ENCODE data around the gene NAA60.

The NAA60 gene

DNA sequence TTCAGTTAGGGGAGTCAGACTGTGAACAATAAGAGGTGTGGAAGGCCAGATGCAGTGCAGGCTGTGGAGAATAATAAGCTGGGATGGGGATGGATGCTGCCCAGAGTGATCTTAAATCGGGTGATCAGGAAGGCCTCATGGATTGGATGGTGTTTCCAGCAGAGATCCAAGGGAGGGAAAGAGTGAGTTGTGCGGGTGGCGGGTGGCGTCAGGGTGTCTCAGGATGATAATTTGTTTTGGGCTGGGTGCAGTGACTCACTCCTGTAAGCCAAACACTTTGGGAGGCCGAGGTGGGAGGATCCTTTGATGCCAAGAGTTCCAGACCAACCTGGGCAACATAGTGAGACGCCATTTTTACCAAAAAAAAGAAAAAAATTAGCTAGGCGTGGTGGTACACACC lies 65.3 kb downstream of the NAA60 start:
- H3K27ac ChIP-seq (ENCODE audit: low read depth, low read length), result no peak overlapping the region
- H3K4me1 ChIP-seq (ENCODE audit: control insufficient read depth in 5 of 5, insufficient read depth in 5 of 5, low read length in 5 of 5), result no peaks in the 10 kb centered on the region
- peaks cover 17 to 73% (median 57%) of the 10 kb centered on the region in 5 donors for H3K36me3 ChIP-seq (ENCODE audit: control insufficient read depth in 5 of 5, insufficient read depth in 5 of 5, low read length in 5 of 5)

DNA sequence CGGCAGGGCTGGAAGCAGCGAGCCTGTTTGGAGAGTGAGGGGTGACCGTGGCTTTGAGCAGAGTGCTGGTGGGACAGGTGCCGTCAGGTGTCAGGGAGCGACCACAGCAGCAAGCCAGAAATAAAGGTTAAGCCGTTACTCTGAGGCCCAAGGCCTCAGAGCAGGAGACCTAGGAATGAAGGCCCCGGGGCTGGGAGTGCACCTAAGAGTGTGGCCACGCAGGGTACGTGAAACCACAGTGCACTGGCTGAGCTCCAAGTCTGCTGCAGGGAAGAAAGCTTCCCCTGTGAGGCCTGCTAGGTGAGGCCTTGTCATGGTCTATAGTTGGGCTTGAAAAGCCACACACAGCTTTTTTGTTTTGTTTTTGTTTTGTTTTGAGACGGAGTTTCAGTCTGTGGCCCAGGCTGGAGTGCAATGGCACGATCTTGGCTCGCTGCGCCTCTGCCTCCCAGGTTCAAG lies 66.0 kb downstream of the NAA60 start:
- H3K27me3 ChIP-seq (ENCODE audit: control insufficient read depth in 5 of 5, insufficient read depth in 4 of 5, low read length in 5 of 5), result no peaks in the 10 kb centered on the region
- no peaks in the 10 kb centered on the region for H3K4me1 ChIP-seq (ENCODE audit: control insufficient read depth in 5 of 5, insufficient read depth in 5 of 5, low read length in 5 of 5)
- H3K4me3 ChIP-seq (ENCODE audit: low read depth in 1 of 5, low read length in 5 of 5), result no peak overlapping the region
- H3K9ac ChIP-seq (ENCODE audit: low read length in 5 of 5), result no peak overlapping the region
- H3K9me3 ChIP-seq (ENCODE audit: control insufficient read depth in 5 of 5, low read length in 5 of 5), result no peaks in the 10 kb centered on the region
- no peak overlapping the region for H3K27ac ChIP-seq (ENCODE audit: low read depth, low read length)
- H3K36me3 ChIP-seq (ENCODE audit: control insufficient read depth in 5 of 5, insufficient read depth in 5 of 5, low read length in 5 of 5), result peaks cover 21 to 80% (median 64%) of the 10 kb centered on the region in 5 donors

More for the DNA sequence above, 65.3 kb downstream of the NAA60 start:
- no peaks in the 10 kb centered on the region for H3K9me3 ChIP-seq (ENCODE audit: control insufficient read depth in 5 of 5, low read length in 5 of 5)
- no peak overlapping the region for H3K9ac ChIP-seq (ENCODE audit: low read length in 5 of 5)
- H3K27me3 ChIP-seq (ENCODE audit: control insufficient read depth in 5 of 5, insufficient read depth in 4 of 5, low read length in 5 of 5), result no peaks in the 10 kb centered on the region
- H3K4me3 ChIP-seq (ENCODE audit: low read depth in 1 of 5, low read length in 5 of 5), result no peak overlapping the region

DNA sequence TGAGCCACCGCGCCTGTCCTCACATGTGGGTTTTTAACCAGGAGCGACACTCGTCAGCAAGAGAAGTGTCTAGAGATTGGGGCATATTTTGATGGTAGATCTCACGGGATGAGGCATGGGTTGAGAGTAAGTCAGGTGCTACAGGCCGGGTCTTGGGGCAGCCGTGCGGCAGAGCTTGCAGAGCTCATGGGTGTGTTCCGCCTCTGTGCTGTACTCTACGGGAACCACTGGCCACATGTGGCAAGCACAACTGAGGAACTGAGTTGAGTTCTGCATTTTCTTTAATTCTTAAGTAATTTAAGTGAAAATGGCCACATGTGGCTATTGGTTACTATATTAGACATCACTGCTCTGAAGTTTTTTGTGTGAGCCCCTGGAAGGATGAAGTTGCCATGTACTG lies 66.9 kb downstream of the NAA60 start:
- Histone ChIP-seq H3K9ac (ENCODE audit: low read length in 5 of 5) (no peak overlapping the region), H3K4me1 (ENCODE audit: control insufficient read depth in 5 of 5, insufficient read depth in 5 of 5, low read length in 5 of 5) (no peaks in the 10 kb centered on the region), H3K27ac (ENCODE audit: low read depth, low read length) (no peak overlapping the region), H3K9me3 (ENCODE audit: control insufficient read depth in 5 of 5, low read length in 5 of 5) (no peaks in the 10 kb centered on the region), H3K36me3 (ENCODE audit: control insufficient read depth in 5 of 5, insufficient read depth in 5 of 5, low read length in 5 of 5) (peaks cover 22 to 85% (median 68%) of the 10 kb centered on the region in 5 donors), H3K27me3 (ENCODE audit: control insufficient read depth in 5 of 5, insufficient read depth in 4 of 5, low read length in 5 of 5) (no peaks in the 10 kb centered on the region), H3K4me3 (ENCODE audit: low read depth in 1 of 5, low read length in 5 of 5) (no peak overlapping the region)

DNA sequence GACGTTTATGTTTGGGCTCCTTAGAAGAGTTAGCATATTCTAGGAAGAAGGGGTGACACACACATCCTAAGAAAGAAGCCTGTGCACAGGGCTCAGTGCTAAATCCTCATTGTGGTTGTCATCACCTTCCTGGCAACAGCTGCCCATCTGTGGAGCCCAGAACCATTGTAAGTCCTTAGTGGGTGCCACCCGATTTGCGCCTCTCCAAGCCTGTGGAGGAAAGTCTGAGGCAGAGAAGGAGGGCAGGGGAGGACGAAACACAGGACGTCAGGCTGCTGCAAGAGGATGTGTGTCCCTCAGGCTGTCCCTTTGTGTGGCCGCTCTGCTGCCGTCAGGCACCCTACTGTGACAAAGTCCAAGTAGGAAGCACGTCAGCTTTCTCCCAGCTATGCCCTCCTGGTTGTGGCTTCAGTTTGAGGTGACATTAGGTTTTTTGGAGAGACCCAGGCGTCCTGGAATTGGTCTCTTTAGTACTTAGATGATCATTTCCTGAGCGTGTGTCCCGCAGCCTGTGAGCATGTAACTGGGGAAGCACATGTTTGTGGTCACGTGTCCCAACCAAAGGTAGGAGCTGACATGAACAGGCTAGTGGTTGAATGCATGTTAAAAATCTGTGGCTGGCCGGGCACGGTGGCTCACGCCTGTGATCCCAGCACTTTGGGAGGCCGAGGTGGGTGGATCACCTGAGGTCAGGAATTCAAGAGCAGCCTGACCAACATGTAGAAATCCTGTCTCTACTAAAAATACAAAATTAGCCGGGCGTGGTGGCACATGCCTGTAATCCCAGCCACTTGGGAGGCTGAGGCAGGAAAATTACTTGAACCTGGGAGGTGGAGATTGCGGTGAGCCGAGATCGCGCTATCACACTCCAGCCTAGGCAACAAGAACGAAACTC lies 68.1 kb downstream of the NAA60 start:
- H3K36me3 ChIP-seq (ENCODE audit: control insufficient read depth in 5 of 5, insufficient read depth in 5 of 5, low read length in 5 of 5), result peaks cover 30 to 87% (median 71%) of the 10 kb centered on the region in 5 donors
- H3K9ac ChIP-seq (ENCODE audit: low read length in 5 of 5), result no peak overlapping the region

DNA sequence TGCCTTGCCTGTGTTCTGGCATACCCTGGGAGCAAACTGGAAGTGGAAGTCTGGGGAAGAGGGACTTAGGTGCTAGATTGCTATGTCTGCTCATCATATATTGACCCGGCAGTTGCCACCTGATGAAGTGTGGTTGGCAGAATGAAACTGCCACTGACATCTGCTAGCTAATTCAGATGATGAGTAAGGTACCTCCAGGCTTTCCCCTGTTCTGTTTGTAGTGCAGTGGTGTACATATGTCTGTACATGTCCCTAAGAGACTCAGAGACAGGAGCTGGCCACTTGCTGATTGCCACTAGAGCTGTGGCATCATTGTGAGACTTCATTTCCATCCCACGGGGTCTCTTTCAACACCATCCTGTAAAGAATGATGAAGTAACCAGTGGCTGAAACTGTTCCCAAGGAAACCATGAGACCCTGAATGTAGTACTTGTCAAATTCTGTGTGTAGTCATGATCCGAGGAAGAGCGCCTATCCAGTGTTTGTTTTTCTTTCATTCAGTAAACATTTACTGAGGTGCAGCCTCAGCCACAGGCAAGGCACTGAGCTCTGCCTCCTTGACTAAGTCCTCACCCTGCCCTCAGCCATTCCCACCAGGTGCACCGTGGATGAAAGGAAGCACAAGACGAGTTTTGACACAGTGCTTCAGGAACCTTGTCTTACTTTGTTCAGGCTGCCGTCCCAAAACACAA lies 70.6 kb downstream of the NAA60 start:
- H3K9ac ChIP-seq (ENCODE audit: low read length in 5 of 5), result no peak overlapping the region
- H3K27ac ChIP-seq (ENCODE audit: low read depth, low read length), result no peak overlapping the region
- peaks cover 27 to 86% (median 69%) of the 10 kb centered on the region in 5 donors for H3K36me3 ChIP-seq (ENCODE audit: control insufficient read depth in 5 of 5, insufficient read depth in 5 of 5, low read length in 5 of 5)
- no peaks in the 10 kb centered on the region for H3K4me1 ChIP-seq (ENCODE audit: control insufficient read depth in 5 of 5, insufficient read depth in 5 of 5, low read length in 5 of 5)
- no peaks in the 10 kb centered on the region for H3K9me3 ChIP-seq (ENCODE audit: control insufficient read depth in 5 of 5, low read length in 5 of 5)
- H3K4me3 ChIP-seq (ENCODE audit: low read depth in 1 of 5, low read length in 5 of 5), result no peak overlapping the region
- H3K27me3 ChIP-seq (ENCODE audit: control insufficient read depth in 5 of 5, insufficient read depth in 4 of 5, low read length in 5 of 5), result no peaks in the 10 kb centered on the region

More for the DNA sequence above, 68.1 kb downstream of the NAA60 start:
- no peak overlapping the region for H3K4me3 ChIP-seq (ENCODE audit: low read depth in 1 of 5, low read length in 5 of 5)
- H3K27ac ChIP-seq (ENCODE audit: low read depth, low read length), result no peak overlapping the region
- H3K9me3 ChIP-seq (ENCODE audit: control insufficient read depth in 5 of 5, low read length in 5 of 5), result no peaks in the 10 kb centered on the region
- H3K4me1 ChIP-seq (ENCODE audit: control insufficient read depth in 5 of 5, insufficient read depth in 5 of 5, low read length in 5 of 5), result no peaks in the 10 kb centered on the region
- H3K27me3 ChIP-seq (ENCODE audit: control insufficient read depth in 5 of 5, insufficient read depth in 4 of 5, low read length in 5 of 5), result no peaks in the 10 kb centered on the region

DNA sequence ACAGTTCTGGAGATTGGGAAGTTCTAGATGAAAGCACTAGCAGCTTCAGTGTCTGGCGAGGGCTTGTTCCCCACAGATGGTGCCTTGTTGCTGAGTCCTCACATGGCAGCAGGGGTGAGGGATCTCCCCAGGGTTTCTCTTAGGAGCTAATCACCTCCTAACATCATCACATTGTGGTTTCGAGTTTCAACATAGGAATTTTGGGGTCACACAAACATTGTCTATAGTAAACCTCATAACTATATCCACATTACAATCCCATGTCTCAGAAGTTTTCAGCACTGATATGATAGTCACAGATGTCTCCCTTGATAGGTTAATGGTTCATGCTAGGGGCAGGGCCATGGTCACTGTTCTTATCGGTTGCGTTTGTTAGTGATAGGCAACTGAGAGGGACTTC lies 71.1 kb downstream of the NAA60 start:
- Histone ChIP-seq H3K4me1 (ENCODE audit: control insufficient read depth in 5 of 5, insufficient read depth in 5 of 5, low read length in 5 of 5) (no peaks in the 10 kb centered on the region), H3K27ac (ENCODE audit: low read depth, low read length) (no peak overlapping the region), H3K9ac (ENCODE audit: low read length in 5 of 5) (no peak overlapping the region), H3K27me3 (ENCODE audit: control insufficient read depth in 5 of 5, insufficient read depth in 4 of 5, low read length in 5 of 5) (no peaks in the 10 kb centered on the region), H3K9me3 (ENCODE audit: control insufficient read depth in 5 of 5, low read length in 5 of 5) (no peaks in the 10 kb centered on the region), H3K4me3 (ENCODE audit: low read depth in 1 of 5, low read length in 5 of 5) (no peak overlapping the region), H3K36me3 (ENCODE audit: control insufficient read depth in 5 of 5, insufficient read depth in 5 of 5, low read length in 5 of 5) (peaks cover 27 to 86% (median 69%) of the 10 kb centered on the region in 5 donors)

DNA sequence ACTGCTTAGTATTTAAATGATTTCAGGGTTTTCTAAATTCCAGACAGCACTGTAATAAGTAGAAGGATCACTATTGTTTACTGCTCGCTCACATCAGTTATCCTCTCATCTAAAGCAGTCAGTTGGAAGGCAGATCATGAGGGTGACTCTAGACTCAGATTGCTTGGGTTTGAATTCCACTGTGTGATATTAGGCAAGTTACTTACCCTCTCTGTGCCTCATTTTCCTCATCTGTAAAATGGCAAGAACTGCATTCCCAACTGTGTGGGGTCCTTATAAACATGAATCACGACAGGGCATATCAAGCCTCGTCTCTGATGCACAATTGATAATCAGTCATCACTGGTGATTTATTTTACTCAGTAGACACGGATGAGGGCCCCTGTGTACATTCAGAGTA lies 72.4 kb downstream of the NAA60 start:
- Histone ChIP-seq H3K9ac (ENCODE audit: low read length in 5 of 5) (no peak overlapping the region), H3K36me3 (ENCODE audit: control insufficient read depth in 5 of 5, insufficient read depth in 5 of 5, low read length in 5 of 5) (peaks cover 31 to 89% (median 71%) of the 10 kb centered on the region in 5 donors), H3K27ac (ENCODE audit: low read depth, low read length) (no peak overlapping the region), H3K27me3 (ENCODE audit: control insufficient read depth in 5 of 5, insufficient read depth in 4 of 5, low read length in 5 of 5) (no peaks in the 10 kb centered on the region), H3K4me3 (ENCODE audit: low read depth in 1 of 5, low read length in 5 of 5) (no peak overlapping the region), H3K9me3 (ENCODE audit: control insufficient read depth in 5 of 5, low read length in 5 of 5) (no peaks in the 10 kb centered on the region), H3K4me1 (ENCODE audit: control insufficient read depth in 5 of 5, insufficient read depth in 5 of 5, low read length in 5 of 5) (no peaks in the 10 kb centered on the region)

DNA sequence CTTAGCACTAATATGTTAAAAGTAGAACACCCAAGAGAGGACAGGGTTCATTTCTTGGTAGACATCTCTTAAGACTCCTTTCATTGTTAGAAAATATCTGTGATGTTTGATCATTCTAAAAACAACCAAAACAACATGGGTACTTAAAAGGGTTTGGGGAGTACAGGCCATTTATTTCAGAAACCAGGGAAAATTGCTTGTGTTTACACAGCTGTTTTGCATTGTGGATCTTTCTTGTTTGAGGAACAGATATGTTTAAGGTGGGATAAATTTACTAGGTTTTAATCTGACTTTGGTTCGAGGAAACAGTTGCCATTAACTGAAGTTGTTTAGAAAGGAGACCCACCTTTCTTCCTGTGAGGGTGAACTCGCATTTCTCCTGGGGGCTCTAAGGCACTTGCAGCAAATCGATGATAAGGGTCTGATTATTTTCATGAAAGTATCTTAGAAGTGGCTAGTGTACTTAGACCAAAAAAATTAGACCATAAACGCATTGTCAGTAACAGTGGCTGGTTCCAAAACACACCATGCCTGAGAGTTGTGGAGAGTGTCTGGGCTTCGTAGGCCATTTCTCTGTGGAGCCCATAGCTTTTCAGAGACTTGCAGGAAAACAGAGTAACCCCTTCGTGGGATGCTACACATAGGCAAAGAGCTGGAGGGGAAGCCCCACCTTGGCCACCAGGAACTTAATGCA lies 75.0 kb downstream of the NAA60 start:
- Histone ChIP-seq H3K27me3 (ENCODE audit: control insufficient read depth in 5 of 5, insufficient read depth in 4 of 5, low read length in 5 of 5) (no peaks in the 10 kb centered on the region), H3K36me3 (ENCODE audit: control insufficient read depth in 5 of 5, insufficient read depth in 5 of 5, low read length in 5 of 5) (peaks cover 31 to 74% (median 60%) of the 10 kb centered on the region in 5 donors), H3K4me3 (ENCODE audit: low read depth in 1 of 5, low read length in 5 of 5) (no peak overlapping the region), H3K9me3 (ENCODE audit: control insufficient read depth in 5 of 5, low read length in 5 of 5) (no peaks in the 10 kb centered on the region), H3K27ac (ENCODE audit: low read depth, low read length) (no peak overlapping the region), H3K4me1 (ENCODE audit: control insufficient read depth in 5 of 5, insufficient read depth in 5 of 5, low read length in 5 of 5) (no peaks in the 10 kb centered on the region), H3K9ac (ENCODE audit: low read length in 5 of 5) (no peak overlapping the region)

DNA sequence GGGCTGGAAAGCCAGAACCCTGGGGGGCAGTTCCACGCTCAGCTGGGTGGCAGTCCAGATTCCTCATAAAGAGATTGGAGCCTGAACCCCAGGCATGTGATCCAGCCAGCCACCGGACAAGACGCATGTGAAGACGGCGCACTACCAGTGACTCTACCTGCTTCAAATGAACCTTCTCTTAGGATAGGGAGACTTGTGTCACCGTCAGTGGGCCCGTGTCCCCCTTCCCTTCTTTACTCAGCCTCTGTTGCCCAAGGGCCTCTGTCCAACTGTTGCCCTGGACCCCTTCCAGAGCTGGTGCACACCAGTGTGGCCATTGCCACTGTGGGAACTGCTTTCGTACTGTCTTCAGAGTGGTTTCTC lies 75.5 kb downstream of the NAA60 start:
- Histone ChIP-seq H3K27me3 (ENCODE audit: control insufficient read depth in 5 of 5, insufficient read depth in 4 of 5, low read length in 5 of 5) (no peaks in the 10 kb centered on the region), H3K4me3 (ENCODE audit: low read depth in 1 of 5, low read length in 5 of 5) (no peak overlapping the region), H3K9ac (ENCODE audit: low read length in 5 of 5) (no peak overlapping the region), H3K27ac (ENCODE audit: low read depth, low read length) (no peak overlapping the region), H3K36me3 (ENCODE audit: control insufficient read depth in 5 of 5, insufficient read depth in 5 of 5, low read length in 5 of 5) (peaks cover 28 to 74% (median 60%) of the 10 kb centered on the region in 5 donors), H3K9me3 (ENCODE audit: control insufficient read depth in 5 of 5, low read length in 5 of 5) (no peaks in the 10 kb centered on the region), H3K4me1 (ENCODE audit: control insufficient read depth in 5 of 5, insufficient read depth in 5 of 5, low read length in 5 of 5) (no peaks in the 10 kb centered on the region)

DNA sequence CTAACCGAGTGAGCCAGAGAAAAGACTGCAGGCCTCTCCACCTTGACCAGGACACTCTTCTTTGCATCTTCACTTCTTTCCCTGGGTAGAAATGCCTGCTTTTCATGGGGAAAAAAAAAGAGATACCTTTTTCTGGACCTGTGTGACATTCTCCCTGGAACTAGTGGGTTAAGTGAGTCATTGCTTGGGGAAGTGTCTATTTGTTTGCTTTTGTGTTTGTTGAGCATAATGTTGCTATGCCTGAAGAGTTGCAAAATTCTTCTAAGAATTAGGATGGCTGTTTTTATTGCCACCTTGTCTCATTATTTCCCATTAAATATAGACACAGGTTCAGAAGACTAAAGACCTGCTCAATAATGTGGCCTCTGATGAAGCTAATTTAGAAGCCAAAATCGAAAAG lies 76.1 kb downstream of the NAA60 start:
- Histone ChIP-seq H3K27me3 (ENCODE audit: control insufficient read depth in 5 of 5, insufficient read depth in 4 of 5, low read length in 5 of 5) (no peaks in the 10 kb centered on the region), H3K27ac (ENCODE audit: low read depth, low read length) (no peak overlapping the region), H3K36me3 (ENCODE audit: control insufficient read depth in 5 of 5, insufficient read depth in 5 of 5, low read length in 5 of 5) (peaks cover 25 to 71% (median 57%) of the 10 kb centered on the region in 5 donors)

More for the DNA sequence above, 76.1 kb downstream of the NAA60 start:
- Histone ChIP-seq H3K9me3 (ENCODE audit: control insufficient read depth in 5 of 5, low read length in 5 of 5) (no peaks in the 10 kb centered on the region), H3K4me3 (ENCODE audit: low read depth in 1 of 5, low read length in 5 of 5) (no peak overlapping the region), H3K4me1 (ENCODE audit: control insufficient read depth in 5 of 5, insufficient read depth in 5 of 5, low read length in 5 of 5) (no peaks in the 10 kb centered on the region), H3K9ac (ENCODE audit: low read length in 5 of 5) (no peak overlapping the region)

Data from subcutaneous abdominal adipose tissue (tissue), 5 donors.